ENCODE measurements around the gene TEK. TPM values are rescaled to one million over a fixed set of nuclear protein-coding genes. Genes with fewer than 3 reads are reported as not detected.
"Not testable (repeated sequence)": the region's sequence is repeated elsewhere in the genome, so short reads cannot be mapped to it uniquely, and the experiment has no call there.

TEK gene
- total RNA-seq, 1 experiment from 2014 or later = not detected

GRCh38 chr9:27088981-27089380 lies 20.0 kb upstream of the TEK start:
- Histone ChIP-seq H3K27me3 (ENCODE audit: low read length) (no peaks in the 10 kb centered on the region), H3K79me2 (ENCODE audit: low read length) (no peaks in the 10 kb centered on the region), H3K4me3 (ENCODE audit: low read length) (no peak overlapping the region), H3K4me1 (ENCODE audit: low read length) (no peaks in the 10 kb centered on the region), H4K20me1 (ENCODE audit: insufficient read depth, low read depth, low read length) (no peaks in the 10 kb centered on the region), H3K4me2 (ENCODE audit: low read depth, low read length, poor library complexity, severe bottlenecking) (no peak overlapping the region), H3K27ac (ENCODE audit: low read length) (no peak overlapping the region), H3K36me3 (ENCODE audit: insufficient read depth, low read length) (no peaks in the 10 kb centered on the region), H3K9me2 (replicated peaks; ENCODE audit: insufficient read depth, low read length) (no peaks in the 10 kb centered on the region), H3K9ac (ENCODE audit: low read length) (no peak overlapping the region), H3K9me3 (ENCODE audit: low read length) (no peaks in the 10 kb centered on the region), H2AFZ (ENCODE audit: low read length) (no peak overlapping the region)
- DNase-seq = no peak

DNA sequence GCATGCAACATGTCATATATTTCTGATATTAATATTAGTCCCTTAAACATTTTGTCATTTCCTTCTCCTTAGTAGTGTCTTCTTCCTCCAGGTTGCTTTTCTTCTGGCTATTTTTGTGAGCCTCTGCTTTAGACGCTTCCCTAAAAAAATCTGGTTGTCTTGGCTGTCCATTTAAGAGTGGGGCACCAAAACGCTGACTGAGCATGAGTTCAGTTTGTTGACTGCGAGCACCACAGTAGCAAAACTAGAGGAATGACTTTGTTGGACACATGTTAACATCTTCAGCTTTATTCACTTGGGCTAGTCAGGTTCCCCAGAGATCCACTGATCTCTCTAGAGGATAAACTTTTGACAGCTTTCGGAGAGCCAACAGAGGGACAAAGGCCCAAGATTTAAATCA lies 19.3 kb upstream of the TEK start:
- H3K27me3 ChIP-seq (ENCODE audit: low read length) = no peaks in the 10 kb centered on the region
- no peak overlapping the region for H3K9ac ChIP-seq (ENCODE audit: low read length)
- H3K27ac ChIP-seq (ENCODE audit: low read length) = no peak overlapping the region
- no peak overlapping the region for H3K4me3 ChIP-seq (ENCODE audit: low read length)
- H3K4me1 ChIP-seq (ENCODE audit: low read length) = no peaks in the 10 kb centered on the region
- H3K36me3 ChIP-seq (ENCODE audit: insufficient read depth, low read length) = no peaks in the 10 kb centered on the region
- H3K79me2 ChIP-seq (ENCODE audit: low read length) = no peaks in the 10 kb centered on the region
- H3K9me2 ChIP-seq (replicated peaks; ENCODE audit: insufficient read depth, low read length) = no peaks in the 10 kb centered on the region
- H3K4me2 ChIP-seq (ENCODE audit: low read depth, low read length, poor library complexity, severe bottlenecking) = no peak overlapping the region
- no peaks in the 10 kb centered on the region for H3K9me3 ChIP-seq (ENCODE audit: low read length)
- DNase-seq = no peak
- H2AFZ ChIP-seq (ENCODE audit: low read length) = no peak overlapping the region
- H4K20me1 ChIP-seq (ENCODE audit: insufficient read depth, low read depth, low read length) = no peaks in the 10 kb centered on the region

GRCh38 chr9:27090231-27090630 lies 18.8 kb upstream of the TEK start:
- no peaks in the 10 kb centered on the region for H3K9me3 ChIP-seq (ENCODE audit: low read length)
- H3K36me3 ChIP-seq (ENCODE audit: insufficient read depth, low read length) = no peaks in the 10 kb centered on the region
- H3K27ac ChIP-seq (ENCODE audit: low read length) = no peak overlapping the region
- H3K9ac ChIP-seq (ENCODE audit: low read length) = no peak overlapping the region
- no peak for DNase-seq
- H3K27me3 ChIP-seq (ENCODE audit: low read length) = no peaks in the 10 kb centered on the region
- H4K20me1 ChIP-seq (ENCODE audit: insufficient read depth, low read depth, low read length) = no peaks in the 10 kb centered on the region
- no peaks in the 10 kb centered on the region for H3K4me1 ChIP-seq (ENCODE audit: low read length)
- H3K79me2 ChIP-seq (ENCODE audit: low read length) = no peaks in the 10 kb centered on the region
- no peak overlapping the region for H2AFZ ChIP-seq (ENCODE audit: low read length)
- no peak overlapping the region for H3K4me3 ChIP-seq (ENCODE audit: low read length)
- H3K9me2 ChIP-seq (replicated peaks; ENCODE audit: insufficient read depth, low read length) = no peaks in the 10 kb centered on the region
- H3K4me2 ChIP-seq (ENCODE audit: low read depth, low read length, poor library complexity, severe bottlenecking) = no peak overlapping the region

DNA sequence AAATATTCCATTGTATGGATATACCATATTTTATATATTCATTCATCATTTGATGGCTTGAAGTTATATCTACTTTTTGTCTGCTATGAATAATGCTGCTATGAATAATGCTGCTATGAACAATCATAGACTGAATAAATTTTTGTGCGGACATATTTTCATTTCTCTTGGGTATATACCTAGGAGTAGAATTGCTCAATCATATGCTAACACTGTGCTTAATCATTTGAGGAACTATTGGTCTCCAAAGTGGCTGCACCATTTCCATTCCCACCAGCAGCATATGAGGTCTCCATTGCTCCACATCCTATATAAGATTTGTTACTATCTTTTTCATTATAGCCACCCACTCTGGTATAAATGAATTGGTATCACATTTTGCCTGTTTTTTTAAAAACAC lies 18.3 kb upstream of the TEK start:
- Histone ChIP-seq H3K36me3 (ENCODE audit: insufficient read depth, low read length) (no peaks in the 10 kb centered on the region), H3K9me3 (ENCODE audit: low read length) (no peaks in the 10 kb centered on the region), H4K20me1 (ENCODE audit: insufficient read depth, low read depth, low read length) (no peaks in the 10 kb centered on the region), H3K9me2 (replicated peaks; ENCODE audit: insufficient read depth, low read length) (no peaks in the 10 kb centered on the region), H3K27me3 (ENCODE audit: low read length) (no peaks in the 10 kb centered on the region), H2AFZ (ENCODE audit: low read length) (no peak overlapping the region), H3K4me3 (ENCODE audit: low read length) (no peak overlapping the region), H3K9ac (ENCODE audit: low read length) (no peak overlapping the region), H3K79me2 (ENCODE audit: low read length) (no peaks in the 10 kb centered on the region), H3K4me2 (ENCODE audit: low read depth, low read length, poor library complexity, severe bottlenecking) (no peak overlapping the region), H3K27ac (ENCODE audit: low read length) (no peak overlapping the region), H3K4me1 (ENCODE audit: low read length) (no peaks in the 10 kb centered on the region)
- DNase-seq = no peak

DNA sequence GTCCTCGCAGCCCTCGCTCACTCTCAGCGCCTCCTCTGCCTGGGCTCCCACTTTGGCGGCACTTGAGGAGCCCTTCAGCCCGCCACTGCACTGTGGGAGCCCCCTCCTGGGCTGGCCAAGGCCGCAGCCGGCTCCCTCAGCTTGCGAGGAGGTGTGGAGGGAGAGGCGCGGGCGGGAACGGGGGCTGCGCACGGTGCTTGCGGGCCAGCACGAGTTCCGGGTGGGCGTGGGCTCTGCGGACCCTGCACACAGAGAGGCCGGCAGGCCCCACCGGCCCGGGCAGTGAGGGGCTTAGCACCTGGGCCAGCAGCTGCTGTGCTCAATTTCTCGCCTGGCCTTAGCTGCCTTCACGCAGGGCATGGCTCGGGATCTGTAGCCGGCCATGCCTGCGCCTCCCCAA lies 16.5 kb upstream of the TEK start:
- not testable (repeated sequence) for H3K4me1 ChIP-seq (ENCODE audit: low read length); H3K9ac ChIP-seq (ENCODE audit: low read length); H4K20me1 ChIP-seq (ENCODE audit: insufficient read depth, low read depth, low read length); H3K27ac ChIP-seq (ENCODE audit: low read length); H3K9me2 ChIP-seq (replicated peaks; ENCODE audit: insufficient read depth, low read length); DNase-seq; H2AFZ ChIP-seq (ENCODE audit: low read length); H3K4me2 ChIP-seq (ENCODE audit: low read depth, low read length, poor library complexity, severe bottlenecking); H3K4me3 ChIP-seq (ENCODE audit: low read length); H3K9me3 ChIP-seq (ENCODE audit: low read length); H3K36me3 ChIP-seq (ENCODE audit: insufficient read depth, low read length); H3K27me3 ChIP-seq (ENCODE audit: low read length); H3K79me2 ChIP-seq (ENCODE audit: low read length)

DNA sequence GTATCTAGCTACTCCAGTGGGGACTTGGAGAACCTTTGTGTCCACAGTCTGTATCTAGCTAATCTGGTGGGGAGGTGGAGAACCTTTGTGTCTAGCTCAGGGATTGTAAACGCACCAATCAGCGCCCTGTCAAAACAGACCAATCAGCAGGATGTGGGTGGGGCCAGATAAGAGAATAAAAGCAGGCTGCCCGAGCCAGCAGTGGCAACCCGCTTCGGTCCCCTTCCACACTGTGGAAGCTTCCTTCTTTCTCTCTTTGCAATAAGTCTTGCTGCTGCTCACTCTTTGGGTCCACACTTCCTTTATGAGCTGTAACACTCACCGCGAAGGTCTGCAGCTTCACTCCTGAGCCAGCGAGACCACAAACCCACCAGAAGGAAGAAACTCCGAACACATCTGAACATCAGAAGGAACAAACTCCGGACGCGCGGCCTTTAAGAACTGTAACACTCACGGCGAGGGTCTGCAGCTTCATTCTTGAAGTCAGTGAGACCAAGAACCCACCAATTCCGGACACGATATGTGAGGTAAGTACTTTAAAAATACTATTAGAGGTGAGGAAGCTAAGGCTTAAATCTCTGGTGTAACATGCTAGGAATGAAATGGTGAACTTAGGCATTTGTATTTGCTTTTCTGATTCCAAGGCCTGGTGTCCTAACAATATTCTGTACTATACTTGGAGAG lies 15.5 kb upstream of the TEK start:
- not testable (repeated sequence) for H3K27me3 ChIP-seq (ENCODE audit: low read length); H3K4me3 ChIP-seq (ENCODE audit: low read length); H3K9ac ChIP-seq (ENCODE audit: low read length); H3K27ac ChIP-seq (ENCODE audit: low read length); H2AFZ ChIP-seq (ENCODE audit: low read length); DNase-seq; H4K20me1 ChIP-seq (ENCODE audit: insufficient read depth, low read depth, low read length); H3K9me3 ChIP-seq (ENCODE audit: low read length); H3K9me2 ChIP-seq (replicated peaks; ENCODE audit: insufficient read depth, low read length); H3K4me2 ChIP-seq (ENCODE audit: low read depth, low read length, poor library complexity, severe bottlenecking); H3K79me2 ChIP-seq (ENCODE audit: low read length); H3K36me3 ChIP-seq (ENCODE audit: insufficient read depth, low read length); H3K4me1 ChIP-seq (ENCODE audit: low read length)

- Histone ChIP-seq H3K4me3 (ENCODE audit: low read length) (no peak overlapping the region), H3K9me2 (replicated peaks; ENCODE audit: insufficient read depth, low read length) (no peaks in the 10 kb centered on the region), H3K27me3 (ENCODE audit: low read length) (no peaks in the 10 kb centered on the region), H4K20me1 (ENCODE audit: insufficient read depth, low read depth, low read length) (no peaks in the 10 kb centered on the region), H3K36me3 (ENCODE audit: insufficient read depth, low read length) (no peaks in the 10 kb centered on the region), H3K79me2 (ENCODE audit: low read length) (no peaks in the 10 kb centered on the region), H3K9me3 (ENCODE audit: low read length) (no peaks in the 10 kb centered on the region), H3K27ac (ENCODE audit: low read length) (no peak overlapping the region), H3K9ac (ENCODE audit: low read length) (no peak overlapping the region), H3K4me1 (ENCODE audit: low read length) (no peaks in the 10 kb centered on the region), H2AFZ (ENCODE audit: low read length) (no peak overlapping the region), H3K4me2 (ENCODE audit: low read depth, low read length, poor library complexity, severe bottlenecking) (no peak overlapping the region)
- no peak for DNase-seq
Observed at GRCh38 chr9:27094640-27095298, 14.3 kb upstream of the TEK start.

- H3K9ac ChIP-seq (ENCODE audit: low read length) = no peak overlapping the region
- H3K79me2 ChIP-seq (ENCODE audit: low read length) = no peaks in the 10 kb centered on the region
- no peak overlapping the region for H3K4me2 ChIP-seq (ENCODE audit: low read depth, low read length, poor library complexity, severe bottlenecking)
- no peaks in the 10 kb centered on the region for H4K20me1 ChIP-seq (ENCODE audit: insufficient read depth, low read depth, low read length)
- H3K27ac ChIP-seq (ENCODE audit: low read length) = no peak overlapping the region
- H2AFZ ChIP-seq (ENCODE audit: low read length) = no peak overlapping the region
- no peak overlapping the region for H3K4me3 ChIP-seq (ENCODE audit: low read length)
- no peaks in the 10 kb centered on the region for H3K9me3 ChIP-seq (ENCODE audit: low read length)
- H3K4me1 ChIP-seq (ENCODE audit: low read length) = no peaks in the 10 kb centered on the region
- no peak for DNase-seq
- H3K36me3 ChIP-seq (ENCODE audit: insufficient read depth, low read length) = no peaks in the 10 kb centered on the region
- no peaks in the 10 kb centered on the region for H3K9me2 ChIP-seq (replicated peaks; ENCODE audit: insufficient read depth, low read length)
- no peaks in the 10 kb centered on the region for H3K27me3 ChIP-seq (ENCODE audit: low read length)
Observed at GRCh38 chr9:27107241-27107640, 1.8 kb upstream of the TEK start.

Measured in Karpas-422 (cell line).